ENCODE results near the gene COQ5. TPM values are rescaled to one million over a fixed set of nuclear protein-coding genes. Genes with fewer than 3 reads are reported as not detected.

Gene COQ5
- polyA plus RNA-seq, 1 donor (not counting 4 experiments of a cell fraction or from before 2014, with no cell fraction given) = 38.7 TPM

DNA sequence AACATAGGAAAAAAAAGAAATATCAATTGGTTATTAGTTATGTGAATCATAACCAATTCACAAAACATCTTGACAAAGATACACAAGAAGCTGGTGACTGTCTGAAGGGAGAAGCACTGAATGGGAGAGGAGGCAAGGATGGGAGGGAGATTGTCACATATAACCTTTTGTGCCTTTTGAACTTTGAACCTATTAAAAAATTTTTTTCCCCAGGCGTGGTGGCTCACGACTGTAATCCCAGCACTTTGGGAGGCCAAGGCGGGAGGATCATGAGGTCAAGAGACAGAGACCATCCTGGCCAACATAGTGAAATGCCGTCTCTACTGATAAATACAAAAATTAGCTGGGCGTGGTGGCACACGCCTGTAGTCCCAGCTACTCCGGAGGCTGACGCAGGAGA lies 20.4 kb downstream of the COQ5 start:
- dilution Hi-C loops (cut with MboI; ENCODE audit: extremely low pct_ligation_motif_present, low sequenced_read_pairs) = no loop called here
- Histone ChIP-seq H3K9me3 (ENCODE audit: control insufficient read depth, low read depth, low read length) (no peaks in the 10 kb centered on the region), H3K9me1 (ENCODE audit: control insufficient read depth, extremely low read depth, insufficient read depth, low read length) (peaks cover 2% of the 10 kb centered on the region), H3K4me2 (ENCODE audit: control insufficient read depth, extremely low read depth, insufficient read depth, low read depth, low read length) (no peak overlapping the region), H3K79me2 (ENCODE audit: control insufficient read depth, insufficient read depth, low read length) (no peaks in the 10 kb centered on the region), H3K36me3 (ENCODE audit: control insufficient read depth in 2 of 2, extremely low read depth in 1 of 2, insufficient read depth in 2 of 2, low read length in 2 of 2) (peaks cover 8 to 11% of the 10 kb centered on the region in 2 experiments), H3K27ac (ENCODE audit: control insufficient read depth, insufficient read depth, low read length) (no peak overlapping the region), H4K20me1 (ENCODE audit: control insufficient read depth, extremely low read depth, insufficient read depth, low read length) (no peaks in the 10 kb centered on the region), H3K4me1 (ENCODE audit: control insufficient read depth, extremely low read depth, insufficient read depth, low read length) (no peaks in the 10 kb centered on the region), H3K27me3 (ENCODE audit: control insufficient read depth, extremely low read depth, insufficient read depth, low read length) (no peaks in the 10 kb centered on the region), H3K4me3 (ENCODE audit: control insufficient read depth in 2 of 3, extremely low read depth in 1 of 3, insufficient read depth in 2 of 3, low read depth in 1 of 3, low read length in 3 of 3) (no peak overlapping the region), H2AFZ (ENCODE audit: control insufficient read depth, low read length) (no peak overlapping the region), H3K9ac (ENCODE audit: control insufficient read depth, extremely low read depth, insufficient read depth, low read length) (no peak overlapping the region)
- FAIRE-seq (no peak), DNase-seq (ENCODE audit: low read depth, low spot score) (no peak)
- TF ChIP-seq EZH2 (IDR thresholded peaks at IDR 0.05; ENCODE audit: low read length) = no peak
- TF ChIP-seq, protein P1, sequence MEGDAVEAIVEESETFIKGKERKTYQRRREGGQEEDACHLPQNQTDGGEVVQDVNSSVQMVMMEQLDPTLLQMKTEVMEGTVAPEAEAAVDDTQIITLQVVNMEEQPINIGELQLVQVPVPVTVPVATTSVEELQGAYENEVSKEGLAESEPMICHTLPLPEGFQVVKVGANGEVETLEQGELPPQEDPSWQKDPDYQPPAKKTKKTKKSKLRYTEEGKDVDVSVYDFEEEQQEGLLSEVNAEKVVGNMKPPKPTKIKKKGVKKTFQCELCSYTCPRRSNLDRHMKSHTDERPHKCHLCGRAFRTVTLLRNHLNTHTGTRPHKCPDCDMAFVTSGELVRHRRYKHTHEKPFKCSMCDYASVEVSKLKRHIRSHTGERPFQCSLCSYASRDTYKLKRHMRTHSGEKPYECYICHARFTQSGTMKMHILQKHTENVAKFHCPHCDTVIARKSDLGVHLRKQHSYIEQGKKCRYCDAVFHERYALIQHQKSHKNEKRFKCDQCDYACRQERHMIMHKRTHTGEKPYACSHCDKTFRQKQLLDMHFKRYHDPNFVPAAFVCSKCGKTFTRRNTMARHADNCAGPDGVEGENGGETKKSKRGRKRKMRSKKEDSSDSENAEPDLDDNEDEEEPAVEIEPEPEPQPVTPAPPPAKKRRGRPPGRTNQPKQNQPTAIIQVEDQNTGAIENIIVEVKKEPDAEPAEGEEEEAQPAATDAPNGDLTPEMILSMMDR (optimal IDR thresholded peaks at IDR 0.05 in 1 of 3, IDR thresholded peaks at IDR 0.05 in 1 of 3, conservative IDR thresholded peaks at IDR 0.05 in 1 of 3; ENCODE audit: extremely low read depth in 1 of 3, insufficient read depth in 2 of 3, low read length in 3 of 3) = no peak

GRCh38 chr12:120504587-120504986 lies 24.4 kb downstream of the COQ5 start:
- peaks cover 2% of the 10 kb centered on the region for H3K9me1 ChIP-seq (ENCODE audit: control insufficient read depth, extremely low read depth, insufficient read depth, low read length)
- H3K4me2 ChIP-seq (ENCODE audit: control insufficient read depth, extremely low read depth, insufficient read depth, low read depth, low read length) = no peak overlapping the region
- no peaks in the 10 kb centered on the region for H4K20me1 ChIP-seq (ENCODE audit: control insufficient read depth, extremely low read depth, insufficient read depth, low read length)
- DNase-seq (ENCODE audit: low read depth, low spot score) = no peak
- H3K4me1 ChIP-seq (ENCODE audit: control insufficient read depth, extremely low read depth, insufficient read depth, low read length) = no peaks in the 10 kb centered on the region
- H3K27ac ChIP-seq (ENCODE audit: control insufficient read depth, insufficient read depth, low read length) = no peak overlapping the region
- no peak overlapping the region for H2AFZ ChIP-seq (ENCODE audit: control insufficient read depth, low read length)
- dilution Hi-C loops (cut with MboI; ENCODE audit: extremely low pct_ligation_motif_present, low sequenced_read_pairs) = no loop called here
- peaks cover 8% of the 10 kb centered on the region in 2 experiments for H3K36me3 ChIP-seq (ENCODE audit: control insufficient read depth in 2 of 2, extremely low read depth in 1 of 2, insufficient read depth in 2 of 2, low read length in 2 of 2)
- H3K4me3 ChIP-seq (ENCODE audit: control insufficient read depth in 2 of 3, extremely low read depth in 1 of 3, insufficient read depth in 2 of 3, low read depth in 1 of 3, low read length in 3 of 3) = no peak overlapping the region
- H3K9me3 ChIP-seq (ENCODE audit: control insufficient read depth, low read depth, low read length) = no peaks in the 10 kb centered on the region
- FAIRE-seq = no peak
- H3K79me2 ChIP-seq (ENCODE audit: control insufficient read depth, insufficient read depth, low read length) = no peaks in the 10 kb centered on the region
- TF ChIP-seq, protein P1 (optimal IDR thresholded peaks at IDR 0.05 in 1 of 3, IDR thresholded peaks at IDR 0.05 in 1 of 3, conservative IDR thresholded peaks at IDR 0.05 in 1 of 3; ENCODE audit: extremely low read depth in 1 of 3, insufficient read depth in 2 of 3, low read length in 3 of 3) = no peak
- no peak for TF ChIP-seq EZH2 (IDR thresholded peaks at IDR 0.05; ENCODE audit: low read length)
- H3K9ac ChIP-seq (ENCODE audit: control insufficient read depth, extremely low read depth, insufficient read depth, low read length) = no peak overlapping the region
- H3K27me3 ChIP-seq (ENCODE audit: control insufficient read depth, extremely low read depth, insufficient read depth, low read length) = no peaks in the 10 kb centered on the region
